ENCODE measurements around the gene SLC18B1. TPM values are rescaled to one million over a fixed set of nuclear protein-coding genes. Genes with fewer than 3 reads are reported as not detected.

The SLC18B1 gene
- total and polyA plus RNA-seq, 4 donors = 3.5 to 6.7 (median 5.2) TPM

GRCh38 chr6:132818404-132819359 lies 20.2 kb upstream of the SLC18B1 start:
- WGBS = 86% methylated on average over 6 of the region's 6 CpGs
- H3K4me1 ChIP-seq (ENCODE audit: control insufficient read depth in 4 of 4, insufficient read depth in 4 of 4, low read length in 3 of 4) = peaks cover 0 to 17% (median 10%) of the 10 kb centered on the region in 4 donors
- H3K9ac ChIP-seq (ENCODE audit: low read depth in 1 of 2, low read length in 2 of 2) = no peak overlapping the region
- no peak for DNase-seq (ENCODE audit: low spot score)
- no peak for TF ChIP-seq REST (IDR thresholded peaks at IDR 0.05)
- TF ChIP-seq RXRA (IDR thresholded peaks at IDR 0.05) = no peak
- H3K27me3 ChIP-seq (ENCODE audit: control insufficient read depth in 4 of 4, insufficient read depth in 4 of 4, low read length in 3 of 4) = no peaks in the 10 kb centered on the region
- H3K4me3 ChIP-seq (ENCODE audit: low read depth in 1 of 3, low read length in 3 of 3) = no peak overlapping the region
- H3K36me3 ChIP-seq (ENCODE audit: control insufficient read depth in 4 of 4, insufficient read depth in 3 of 4, low read depth in 1 of 4, low read length in 3 of 4) = peaks cover 9 to 41% (median 30%) of the 10 kb centered on the region in 4 donors
- no peaks in the 10 kb centered on the region for H3K9me3 ChIP-seq (ENCODE audit: control insufficient read depth in 4 of 4, low read length in 3 of 4)
- no peak overlapping the region for H3K27ac ChIP-seq (ENCODE audit: low read depth in 1 of 2, low read length in 2 of 2)

DNA sequence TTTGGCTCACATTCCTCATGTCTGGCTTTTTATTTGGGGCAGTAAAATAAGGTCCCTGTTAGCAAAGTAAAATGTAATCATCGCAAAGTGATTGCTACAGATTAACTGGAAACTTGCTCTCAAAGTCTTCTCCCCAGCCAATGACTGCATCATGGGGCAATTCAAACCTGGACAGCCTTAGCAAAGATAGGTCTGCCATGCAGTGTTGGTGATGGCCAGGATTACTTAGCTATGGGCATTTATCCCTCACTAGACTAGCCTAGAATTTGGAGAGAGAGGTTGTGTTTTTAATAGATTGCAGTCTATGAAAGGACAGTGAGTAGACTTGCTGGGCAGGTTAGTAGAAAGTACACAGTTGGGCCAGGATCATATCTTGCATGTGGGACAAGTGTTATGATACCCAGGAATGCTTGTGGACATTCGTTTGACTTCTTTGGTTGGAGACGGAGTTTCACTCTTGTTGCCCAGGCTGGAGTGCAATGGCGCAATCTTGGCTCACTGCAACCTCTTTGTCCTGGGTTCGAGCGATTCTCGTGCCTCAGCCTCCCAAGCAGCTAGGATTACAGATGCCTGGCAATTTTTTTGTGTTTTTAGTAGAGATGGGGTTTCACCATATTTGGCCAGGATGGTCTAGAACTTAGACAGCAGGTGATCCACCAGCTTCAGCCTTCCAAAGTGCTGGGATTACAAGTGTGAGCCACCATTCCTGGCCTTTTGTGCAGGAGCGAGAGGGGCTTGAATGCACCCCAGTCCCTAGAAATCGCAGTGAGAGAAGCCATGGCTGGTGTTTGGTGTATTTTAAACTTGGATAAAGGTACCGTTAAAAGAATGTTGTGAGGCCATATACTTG lies 19.3 kb upstream of the SLC18B1 start:
- peaks cover 9 to 41% (median 30%) of the 10 kb centered on the region in 4 donors for H3K36me3 ChIP-seq (ENCODE audit: control insufficient read depth in 4 of 4, insufficient read depth in 3 of 4, low read depth in 1 of 4, low read length in 3 of 4)

More for the DNA sequence above, 19.3 kb upstream of the SLC18B1 start:
- Histone ChIP-seq H3K27me3 (ENCODE audit: control insufficient read depth in 4 of 4, insufficient read depth in 4 of 4, low read length in 3 of 4) (no peaks in the 10 kb centered on the region), H3K9ac (ENCODE audit: low read depth in 1 of 2, low read length in 2 of 2) (no peak overlapping the region), H3K9me3 (ENCODE audit: control insufficient read depth in 4 of 4, low read length in 3 of 4) (no peaks in the 10 kb centered on the region), H3K27ac (ENCODE audit: low read depth in 1 of 2, low read length in 2 of 2) (no peak overlapping the region), H3K4me1 (ENCODE audit: control insufficient read depth in 4 of 4, insufficient read depth in 4 of 4, low read length in 3 of 4) (peaks cover 0 to 17% (median 10%) of the 10 kb centered on the region in 4 donors), H3K4me3 (ENCODE audit: low read depth in 1 of 3, low read length in 3 of 3) (no peak overlapping the region)
- TF ChIP-seq SP1 (IDR thresholded peaks at IDR 0.05) (no peak), MAX (IDR thresholded peaks at IDR 0.05) (no peak), RAD21 (IDR thresholded peaks at IDR 0.05) (no peak), JUND (IDR thresholded peaks at IDR 0.05) (no peak), NR2F2 (IDR thresholded peaks at IDR 0.05) (no peak), YY1 (IDR thresholded peaks at IDR 0.05) (no peak), EGR1 (IDR thresholded peaks at IDR 0.05; ENCODE audit: low read depth in 2 of 2) (no peak), REST (IDR thresholded peaks at IDR 0.05) (no peak), TAF1 (conservative IDR thresholded peaks at IDR 0.05) (no peak), RXRA (IDR thresholded peaks at IDR 0.05) (no peak), HNF4G (IDR thresholded peaks at IDR 0.05) (no peak), FOXA2 (IDR thresholded peaks at IDR 0.05) (no peak), HNF4A (conservative IDR thresholded peaks at IDR 0.05) (no peak), FOXA1 (IDR thresholded peaks at IDR 0.05) (no peak)
- TF ChIP-seq, protein P1, sequence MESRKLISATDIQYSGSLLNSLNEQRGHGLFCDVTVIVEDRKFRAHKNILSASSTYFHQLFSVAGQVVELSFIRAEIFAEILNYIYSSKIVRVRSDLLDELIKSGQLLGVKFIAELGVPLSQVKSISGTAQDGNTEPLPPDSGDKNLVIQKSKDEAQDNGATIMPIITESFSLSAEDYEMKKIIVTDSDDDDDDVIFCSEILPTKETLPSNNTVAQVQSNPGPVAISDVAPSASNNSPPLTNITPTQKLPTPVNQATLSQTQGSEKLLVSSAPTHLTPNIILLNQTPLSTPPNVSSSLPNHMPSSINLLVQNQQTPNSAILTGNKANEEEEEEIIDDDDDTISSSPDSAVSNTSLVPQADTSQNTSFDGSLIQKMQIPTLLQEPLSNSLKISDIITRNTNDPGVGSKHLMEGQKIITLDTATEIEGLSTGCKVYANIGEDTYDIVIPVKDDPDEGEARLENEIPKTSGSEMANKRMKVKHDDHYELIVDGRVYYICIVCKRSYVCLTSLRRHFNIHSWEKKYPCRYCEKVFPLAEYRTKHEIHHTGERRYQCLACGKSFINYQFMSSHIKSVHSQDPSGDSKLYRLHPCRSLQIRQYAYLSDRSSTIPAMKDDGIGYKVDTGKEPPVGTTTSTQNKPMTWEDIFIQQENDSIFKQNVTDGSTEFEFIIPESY (IDR thresholded peaks at IDR 0.05) = no peak
- TF ChIP-seq, protein P2, sequence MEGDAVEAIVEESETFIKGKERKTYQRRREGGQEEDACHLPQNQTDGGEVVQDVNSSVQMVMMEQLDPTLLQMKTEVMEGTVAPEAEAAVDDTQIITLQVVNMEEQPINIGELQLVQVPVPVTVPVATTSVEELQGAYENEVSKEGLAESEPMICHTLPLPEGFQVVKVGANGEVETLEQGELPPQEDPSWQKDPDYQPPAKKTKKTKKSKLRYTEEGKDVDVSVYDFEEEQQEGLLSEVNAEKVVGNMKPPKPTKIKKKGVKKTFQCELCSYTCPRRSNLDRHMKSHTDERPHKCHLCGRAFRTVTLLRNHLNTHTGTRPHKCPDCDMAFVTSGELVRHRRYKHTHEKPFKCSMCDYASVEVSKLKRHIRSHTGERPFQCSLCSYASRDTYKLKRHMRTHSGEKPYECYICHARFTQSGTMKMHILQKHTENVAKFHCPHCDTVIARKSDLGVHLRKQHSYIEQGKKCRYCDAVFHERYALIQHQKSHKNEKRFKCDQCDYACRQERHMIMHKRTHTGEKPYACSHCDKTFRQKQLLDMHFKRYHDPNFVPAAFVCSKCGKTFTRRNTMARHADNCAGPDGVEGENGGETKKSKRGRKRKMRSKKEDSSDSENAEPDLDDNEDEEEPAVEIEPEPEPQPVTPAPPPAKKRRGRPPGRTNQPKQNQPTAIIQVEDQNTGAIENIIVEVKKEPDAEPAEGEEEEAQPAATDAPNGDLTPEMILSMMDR (IDR thresholded peaks at IDR 0.05; ENCODE audit: low read depth, low read length, missing input control) = no peak
- TF ChIP-seq, protein P3, sequence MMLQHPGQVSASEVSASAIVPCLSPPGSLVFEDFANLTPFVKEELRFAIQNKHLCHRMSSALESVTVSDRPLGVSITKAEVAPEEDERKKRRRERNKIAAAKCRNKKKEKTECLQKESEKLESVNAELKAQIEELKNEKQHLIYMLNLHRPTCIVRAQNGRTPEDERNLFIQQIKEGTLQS (IDR thresholded peaks at IDR 0.05) = no peak
- no peak for DNase-seq (ENCODE audit: low spot score)
- 90% methylated on average over 10 of the region's 10 CpGs for WGBS

Measured in liver (tissue), 9 donors.